Aorta (tissue), 5 donors: Measurements from ENCODE around the gene DUSP2. TPM values are rescaled to one million over a fixed set of nuclear protein-coding genes. Genes with fewer than 3 reads are reported as not detected.
"Not testable (repeated sequence)": the region's sequence is repeated elsewhere in the genome, so short reads cannot be mapped to it uniquely, and the experiment has no call there.

Experiments used
- ATAC-seq: fragments of 200-7000 bp; cut with Tn5 transposase; one replicate; pipeline ENCODE4 v1.9.1; 2022; ENCODE audit warnings: moderate library complexity; ENCODE audit not compliant: low FRiP score
- DNase-seq, 2 donors: peaks; one replicate each; pipeline ENCODE4 v3.0.0-alpha.2; 2020
- H3K27ac ChIP-seq, 2 donors: one replicate each; pipeline ENCODE4 v1.5.1; 2013; ENCODE audit warnings: low read length in 2 of 2, mild to moderate bottlenecking in 2 of 2, moderate library complexity in 2 of 2, control low read depth in 1 of 2, inconsistent platforms in 1 of 2, low read depth in 1 of 2
- H3K27me3 ChIP-seq, 2 donors: one replicate each; pipeline ENCODE4 v1.6.1; 2013; ENCODE audit warnings: control low read depth in 1 of 2, low read length in 1 of 2, mild to moderate bottlenecking in 1 of 2, moderate library complexity in 1 of 2; ENCODE audit not compliant: insufficient read depth in 2 of 2, control insufficient read depth in 1 of 2
- H3K36me3 ChIP-seq, 2 donors: one replicate each; pipeline ENCODE4 v1.6.1; 2013; ENCODE audit warnings: control low read depth in 1 of 2, low read length in 1 of 2, mild to moderate bottlenecking in 1 of 2; ENCODE audit not compliant: insufficient read depth in 2 of 2, control insufficient read depth in 1 of 2
- H3K4me1 ChIP-seq, 2 donors: one replicate each; pipeline ENCODE4 v1.6.1; 2013; ENCODE audit warnings: low read length in 2 of 2, control low read depth in 1 of 2, mild to moderate bottlenecking in 1 of 2, moderate library complexity in 1 of 2; ENCODE audit not compliant: insufficient read depth in 2 of 2, control insufficient read depth in 1 of 2
- H3K4me3 ChIP-seq, 2 donors: one replicate each; pipeline ENCODE4 v1.5.1; 2013; ENCODE audit warnings: low read length in 2 of 2, control low read depth in 1 of 2, mild to moderate bottlenecking in 1 of 2
- H3K9me3 ChIP-seq: one replicate; pipeline ENCODE4 v1.6.1; 2013; ENCODE audit warnings: mild to moderate bottlenecking, low read length; ENCODE audit not compliant: control insufficient read depth
- WGBS, 2 donors: extraction: QIAGEN DNeasy Blood & Tissue Kit; methylation state at CpG; one replicate each; pipeline ENCODE4 v1.1.7; 2013; 5-methylcytosine and 5-hydroxymethylcytosine counted together
- intact Hi-C, 2 donors: fragments of 100-400 bp; cut with DNase I; formaldehyde crosslinking; loops; one replicate each; pipeline versions ENCODE4 v1.14.2 to v1.15.0; 2022
- polyA plus RNA-seq, 2 donors: library from polyadenylated mRNA; stranded (reverse); fragments of 200-250 nt; gene quantifications; one replicate each; pipeline ENCODE4 v1.2.3, GENCODE V29; 2013
- total RNA-seq, 2 donors: library from RNA; stranded (reverse); fragmentation: NEBNext Ultra II Directional; extraction: Animal tissue kit (Norgen Biotek cat#: 25700); gene quantifications; one replicate each; pipeline ENCODE4 v1.2.1, GENCODE V29; 2021
- donor health status: healthy with polysubstance abuse.
- donor health status: Bipolar disorder and iron deficiency.
- donor health status: DM: no; HTN: no; CAD: no.
- donor health status: DM: no; HTN: no; CAD: no.
- donor health status: DM: yes; HTN: yes; CAD: no.

Gene DUSP2
- total and polyA plus RNA-seq, 4 donors = 1.2 to 7.5 (median 3.8) TPM

DNA sequence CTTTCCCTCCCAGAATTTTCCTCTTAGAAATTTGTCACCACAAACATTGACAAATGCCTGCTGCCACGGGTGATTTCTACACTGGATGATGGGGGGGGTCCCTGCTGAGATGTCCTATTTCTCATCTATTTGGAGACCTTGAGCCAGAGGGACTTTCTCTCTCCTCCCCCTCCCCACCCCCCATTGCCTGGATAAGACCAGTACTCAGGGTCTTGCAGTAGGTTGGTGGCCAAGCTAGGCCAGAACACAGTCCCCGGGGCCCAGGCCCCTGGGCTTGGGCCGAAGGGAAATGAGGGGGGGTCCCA, 560 bp upstream of the DUSP2 start:
- Histone ChIP-seq H3K27me3 (no peaks in the 10 kb centered on the region), H3K9me3 (no peaks in the 10 kb centered on the region), H3K4me3 (no peak overlapping the region), H3K27ac (peak overlapping the region in 1 of 2 donors; percentile 6), H3K36me3 (no peaks in the 10 kb centered on the region), H3K4me1 (no peaks in the 10 kb centered on the region)
- DNase-seq = no peak
- intact Hi-C loops = loop anchor here (5.0 to 10.0 kb wide), 2 partner anchors 107 to 359 kb away; partner anchors contain the start of gene NEURL3 (in 1 of the 2)
- no peak for ATAC-seq
- 41 to 53% methylated on average over 3 of the region's 3 CpGs for WGBS, 2 donors

DNA sequence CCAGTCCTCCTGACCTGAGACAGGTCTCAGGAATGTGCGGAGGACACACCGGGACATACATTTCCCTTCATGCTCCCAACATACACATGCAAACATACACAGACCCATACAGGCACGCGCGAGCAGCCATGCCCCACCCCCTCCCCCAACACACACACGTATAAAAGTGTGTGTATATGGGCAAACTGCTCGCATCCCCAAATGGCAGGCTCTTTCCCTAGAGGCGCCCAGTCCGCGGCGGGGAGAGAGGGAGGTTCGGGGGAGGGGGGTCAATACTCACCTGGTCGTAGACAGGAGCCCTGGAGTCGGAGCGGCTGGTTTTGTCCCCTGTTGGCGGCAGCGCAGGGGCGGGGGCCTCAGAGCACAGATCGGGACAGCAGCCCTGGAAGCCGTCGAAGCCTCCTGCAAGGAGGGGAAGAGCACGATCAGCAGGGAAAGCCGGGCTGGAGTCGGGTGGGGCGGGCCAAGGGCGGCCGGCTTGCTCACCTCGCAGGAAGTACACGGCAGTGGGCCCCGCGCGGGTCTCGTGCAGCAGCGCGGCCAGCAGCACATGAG, 682 bp downstream of the DUSP2 start:
- no peak overlapping the region for H3K27ac ChIP-seq
- DNase-seq (peak in 1 of 2 donors; percentile 66), ATAC-seq (no peak)
- H3K27me3 ChIP-seq = no peaks in the 10 kb centered on the region
- WGBS, 2 donors = 11% methylated on average over 26 to 35 of the region's 35 CpGs
- H3K4me1 ChIP-seq = no peaks in the 10 kb centered on the region
- no peaks in the 10 kb centered on the region for H3K36me3 ChIP-seq
- H3K4me3 ChIP-seq = peak overlapping the region; percentile 18 to 23
- intact Hi-C loops = loop anchor here (5.0 to 10.0 kb wide), 3 partner anchors 108 to 360 kb away; partner anchors contain the start of gene NEURL3 (in 1 of the 2)
- no peaks in the 10 kb centered on the region for H3K9me3 ChIP-seq

GRCh38 chr2:96143848-96144480, 1.3 kb downstream of the DUSP2 start:
- H3K27ac ChIP-seq = no peak overlapping the region
- no peaks in the 10 kb centered on the region for H3K36me3 ChIP-seq
- ATAC-seq (no peak), DNase-seq (peak; percentile 45 to 66)
- H3K9me3 ChIP-seq = no peaks in the 10 kb centered on the region
- intact Hi-C loops = loop anchor here in 1 of 2 donors (5.0 to 10.0 kb wide), 2 partner anchors 118 to 361 kb away; partner anchors contain the start of gene NEURL3
- no peaks in the 10 kb centered on the region for H3K27me3 ChIP-seq
- WGBS, 2 donors = 95 to 96% methylated on average over 20 to 23 of the region's 23 CpGs
- H3K4me3 ChIP-seq = no peak overlapping the region
- H3K4me1 ChIP-seq = no peaks in the 10 kb centered on the region

- Histone ChIP-seq H3K27me3 (no peaks in the 10 kb centered on the region), H3K9me3 (no peaks in the 10 kb centered on the region), H3K4me1 (no peaks in the 10 kb centered on the region), H3K27ac (no peak overlapping the region), H3K36me3 (no peaks in the 10 kb centered on the region), H3K4me3 (no peak overlapping the region)
- DNase-seq (peak; percentile 34 to 62), ATAC-seq (no peak)
- intact Hi-C loops = loop anchor here in 1 of 2 donors (5.0 to 10.0 kb wide), 2 partner anchors 119 to 361 kb away; partner anchors contain the start of gene NEURL3
- 87 to 91% methylated on average over 10 of the region's 10 CpGs for WGBS, 2 donors
These were observed 1.9 kb downstream of the DUSP2 start for GRCh38 chr2:96143231-96143847.

DNA sequence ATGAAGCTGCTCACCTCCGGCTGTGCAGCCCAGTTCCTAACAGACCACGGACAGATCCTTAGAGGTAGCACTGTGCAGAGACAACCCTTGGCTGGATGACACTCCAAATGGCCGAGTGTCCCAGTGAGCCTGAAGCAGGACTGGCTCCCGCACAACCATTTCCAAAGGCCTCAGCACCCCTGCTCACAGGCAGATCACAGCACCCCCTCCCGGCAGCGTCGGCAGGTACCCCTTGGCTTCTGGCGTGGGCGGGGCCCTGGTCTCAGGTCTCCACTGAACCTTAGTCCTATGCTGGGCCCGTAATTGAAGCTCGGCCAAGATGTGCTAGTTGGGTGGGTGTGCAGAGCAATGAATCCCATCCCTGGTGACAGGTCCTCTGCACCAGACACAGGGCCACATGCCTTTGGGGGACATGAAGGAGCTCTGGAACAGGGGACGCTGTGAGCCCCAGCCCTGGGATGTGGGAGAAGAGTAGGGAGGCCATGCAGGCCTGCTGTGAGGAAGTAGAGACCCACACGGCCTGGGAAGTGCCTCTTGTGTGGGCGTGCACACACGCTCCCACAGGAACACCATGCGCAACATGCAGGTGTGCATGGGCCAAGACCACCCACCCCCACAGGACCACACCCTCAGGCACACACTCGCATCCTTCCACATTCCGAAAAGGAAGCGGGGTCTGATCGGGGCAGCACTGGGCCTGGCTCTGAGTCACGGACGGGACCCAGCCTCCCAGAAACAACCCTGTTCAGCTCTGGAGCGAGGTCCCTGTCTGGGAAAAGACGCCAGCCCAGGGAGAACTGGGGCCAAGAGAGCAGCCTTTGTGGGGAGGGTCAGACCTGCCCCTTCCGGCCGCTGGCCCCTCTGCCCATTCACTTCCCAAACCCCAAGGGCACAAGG, 2.8 kb downstream of the DUSP2 start:
- no peaks in the 10 kb centered on the region for H3K27me3 ChIP-seq
- WGBS, 2 donors = 89 to 90% methylated on average over 26 of the region's 26 CpGs
- no peak overlapping the region for H3K27ac ChIP-seq
- ATAC-seq (no peak), DNase-seq (peak; percentile 44 to 67)
- H3K4me3 ChIP-seq = no peak overlapping the region
- H3K4me1 ChIP-seq = no peaks in the 10 kb centered on the region
- H3K9me3 ChIP-seq = no peaks in the 10 kb centered on the region
- no peaks in the 10 kb centered on the region for H3K36me3 ChIP-seq
- intact Hi-C loops = loop anchor here in 1 of 2 donors (5.0 to 10.0 kb wide), 2 partner anchors 120 to 362 kb away; partner anchors contain the start of gene NEURL3

- 94 to 97% methylated on average over 5 of the region's 5 CpGs for WGBS, 2 donors
- H3K27ac ChIP-seq, H3K27me3 ChIP-seq, H3K9me3 ChIP-seq, ATAC-seq, H3K36me3 ChIP-seq, H3K4me3 ChIP-seq, H3K4me1 ChIP-seq: not testable (repeated sequence)
- intact Hi-C loops = loop anchor here in 1 of 2 donors (5.0 to 10.0 kb wide), 2 partner anchors 121 to 363 kb away; partner anchors contain the start of gene NEURL3
- DNase-seq = peak in 1 of 2 donors; percentile 27
These were observed 3.6 kb downstream of the DUSP2 start for GRCh38 chr2:96141624-96141967.

GRCh38 chr2:96140941-96141623, 4.2 kb downstream of the DUSP2 start:
- H3K36me3 ChIP-seq = no peaks in the 10 kb centered on the region
- H3K4me1 ChIP-seq = no peaks in the 10 kb centered on the region
- no peak overlapping the region for H3K4me3 ChIP-seq
- H3K27ac ChIP-seq = no peak overlapping the region
- H3K27me3 ChIP-seq = no peaks in the 10 kb centered on the region
- no peaks in the 10 kb centered on the region for H3K9me3 ChIP-seq
- WGBS, 2 donors = 94 to 95% methylated on average over 13 of the region's 13 CpGs
- ATAC-seq = no peak
- peak; percentile 23 for DNase-seq
- intact Hi-C loops = loop anchor here in 1 of 2 donors (5.0 to 10.0 kb wide), 2 partner anchors 121 to 364 kb away; partner anchors contain the start of gene NEURL3
